Nucleus accumbens (tissue), 56 donors: ENCODE results near the gene ZNF74.

Source experiments
- DNase-seq, 56 donors: peaks; one replicate each; lab custom pipeline; 2025; lab: John Stamatoyannopoulos, UW

ZNF74 gene

GRCh38 chr22:20430101-20430719, 36.3 kb downstream of the ZNF74 start:
- no peak for DNase-seq

GRCh38 chr22:20430720-20431510, 37.0 kb downstream of the ZNF74 start:
- peak in 9 of 56 donors; percentile 15 to 49 (median 31) for DNase-seq

GRCh38 chr22:20431511-20432192, 37.7 kb downstream of the ZNF74 start:
- DNase-seq = no peak

GRCh38 chr22:20432244-20432686, 38.3 kb downstream of the ZNF74 start:
- DNase-seq = no peak

- no peak for DNase-seq
These were observed 39.2 kb downstream of the ZNF74 start for GRCh38 chr22:20433191-20433590.

GRCh38 chr22:20433686-20434241, 39.8 kb downstream of the ZNF74 start:
- no peak for DNase-seq

- DNase-seq = no peak
These were observed 40.4 kb downstream of the ZNF74 start for GRCh38 chr22:20434264-20434751.

- no peak for DNase-seq
These were observed 40.8 kb downstream of the ZNF74 start for GRCh38 chr22:20434773-20435172.

GRCh38 chr22:20435436-20436306, 41.7 kb downstream of the ZNF74 start:
- no peak for DNase-seq

GRCh38 chr22:20436307-20436767, 42.4 kb downstream of the ZNF74 start:
- DNase-seq = no peak

GRCh38 chr22:20436768-20437612, 43.0 kb downstream of the ZNF74 start:
- no peak for DNase-seq

GRCh38 chr22:20437613-20438426, 43.9 kb downstream of the ZNF74 start, which contains the start of gene SCARF2:
Gene SCARF2 (minus strand): TSS chr22:20437825. CDS start chr22:20437754, 71 bp downstream.
- DNase-seq = peak in 1 of 56 donors; percentile 39

GRCh38 chr22:20438427-20438677, 44.4 kb downstream of the ZNF74 start:
- no peak for DNase-seq

- no peak for DNase-seq
These were observed 44.9 kb downstream of the ZNF74 start for GRCh38 chr22:20438678-20439492.

- DNase-seq = no peak
These were observed 45.6 kb downstream of the ZNF74 start for GRCh38 chr22:20439556-20439927.

GRCh38 chr22:20439928-20440575, 46.1 kb downstream of the ZNF74 start:
- DNase-seq = no peak
